Cardiac muscle cell (in vitro differentiated cells and primary cell): ENCODE data around the gene PROCA1. TPM values are rescaled to one million over a fixed set of nuclear protein-coding genes. Genes with fewer than 3 reads are reported as not detected.

Experiments used
- DNase-seq, 2 donors: peaks; one replicate each; pipeline versions ENCODE4 v3.0.0 to v3.0.0-alpha.2; 2010 to 2017; ENCODE audit warnings: low read depth in 1 of 2, low spot score in 1 of 2
- H3K27ac ChIP-seq: fragments of 200-600 bp; sonication (generic); 2 replicates; pipeline ENCODE4 v1.5.1; 2016
- H3K27me3 ChIP-seq: fragments of 200-600 bp; sonication (generic); 2 replicates; pipeline ENCODE4 v1.6.0; 2016; ENCODE audit warnings: control low read depth
- H3K36me3 ChIP-seq: fragments of 200-600 bp; sonication (generic); 2 replicates; pipeline ENCODE4 v1.5.1; 2016; ENCODE audit warnings: control low read depth
- H3K4me1 ChIP-seq: fragments of 200-600 bp; sonication (generic); 2 replicates; pipeline ENCODE4 v1.8.1; 2017; ENCODE audit warnings: low read depth, mild to moderate bottlenecking, mixed run types
- H3K4me3 ChIP-seq: fragments of 200-600 bp; sonication (generic); 2 replicates; pipeline ENCODE4 v1.5.1; 2016; ENCODE audit warnings: mild to moderate bottlenecking
- H3K9me3 ChIP-seq: fragments of 200-600 bp; sonication (generic); 2 replicates; pipeline ENCODE4 v1.5.1; 2017; ENCODE audit warnings: low read depth, mild to moderate bottlenecking, control low read depth
- polyA plus RNA-seq: library from polyadenylated mRNA; unstranded; fragments of >200 nt; fragmentation: Nextera tagmentation; extraction: Ambion mirVana; gene quantifications from 2 replicates; pipeline ENCODE4 v1.2.1, GENCODE V29; 2016
- total RNA-seq: library from RNA; depleted of rRNA; stranded (reverse); fragments of >200 nt; gene quantifications from 2 replicates; pipeline ENCODE4 v1.2.3, GENCODE V29; 2016
- TF ChIP-seq, protein P1 (sequence below): IDR thresholded peaks from 2 replicates; pipeline ENCODE4 v1.5.1; 2012; ENCODE audit warnings: low read depth, mild to moderate bottlenecking, low read length

Gene PROCA1
- total and polyA plus RNA-seq, 2 experiments from 2014 or later, result 7.8 to 44.8 TPM

DNA sequence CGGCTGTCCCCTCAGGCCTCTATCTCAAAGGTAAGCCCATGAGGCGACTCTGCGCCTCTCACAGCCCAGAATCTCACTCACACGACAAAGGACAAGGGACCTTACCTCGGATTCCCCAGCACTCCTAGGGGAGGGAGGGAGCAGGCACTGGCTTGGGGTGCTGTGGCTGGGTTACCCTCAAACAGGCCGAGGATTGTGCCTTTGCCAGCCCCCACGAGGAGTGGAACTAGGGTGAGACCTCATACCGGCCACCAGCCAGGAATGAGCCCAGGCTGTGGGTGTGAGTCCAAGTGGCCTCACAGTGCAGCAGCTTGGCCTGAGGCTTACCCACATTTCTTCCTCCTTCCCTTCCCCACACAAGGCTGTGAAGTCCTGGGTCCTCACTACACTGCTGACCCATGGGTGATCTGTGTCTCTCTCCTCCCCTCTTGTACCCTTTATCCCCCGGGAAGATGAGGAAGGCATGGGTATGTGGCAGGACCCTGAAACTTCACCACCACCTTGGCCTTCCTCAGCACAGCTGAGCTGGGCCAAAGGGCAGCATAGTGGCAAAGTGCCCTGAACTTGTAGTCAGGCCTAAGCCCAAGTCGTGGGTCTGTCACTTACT, 5.9 kb downstream of the PROCA1 start:
- H3K27ac ChIP-seq, result peak overlapping the region; percentile 57
- no peaks in the 10 kb centered on the region for H3K27me3 ChIP-seq
- peaks cover 6% of the 10 kb centered on the region for H3K4me1 ChIP-seq
- TF ChIP-seq, protein P1, sequence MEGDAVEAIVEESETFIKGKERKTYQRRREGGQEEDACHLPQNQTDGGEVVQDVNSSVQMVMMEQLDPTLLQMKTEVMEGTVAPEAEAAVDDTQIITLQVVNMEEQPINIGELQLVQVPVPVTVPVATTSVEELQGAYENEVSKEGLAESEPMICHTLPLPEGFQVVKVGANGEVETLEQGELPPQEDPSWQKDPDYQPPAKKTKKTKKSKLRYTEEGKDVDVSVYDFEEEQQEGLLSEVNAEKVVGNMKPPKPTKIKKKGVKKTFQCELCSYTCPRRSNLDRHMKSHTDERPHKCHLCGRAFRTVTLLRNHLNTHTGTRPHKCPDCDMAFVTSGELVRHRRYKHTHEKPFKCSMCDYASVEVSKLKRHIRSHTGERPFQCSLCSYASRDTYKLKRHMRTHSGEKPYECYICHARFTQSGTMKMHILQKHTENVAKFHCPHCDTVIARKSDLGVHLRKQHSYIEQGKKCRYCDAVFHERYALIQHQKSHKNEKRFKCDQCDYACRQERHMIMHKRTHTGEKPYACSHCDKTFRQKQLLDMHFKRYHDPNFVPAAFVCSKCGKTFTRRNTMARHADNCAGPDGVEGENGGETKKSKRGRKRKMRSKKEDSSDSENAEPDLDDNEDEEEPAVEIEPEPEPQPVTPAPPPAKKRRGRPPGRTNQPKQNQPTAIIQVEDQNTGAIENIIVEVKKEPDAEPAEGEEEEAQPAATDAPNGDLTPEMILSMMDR, result no peak
- no peak for DNase-seq
- H3K9me3 ChIP-seq, result no peaks in the 10 kb centered on the region
- H3K36me3 ChIP-seq, result peaks cover 17% of the 10 kb centered on the region
- no peak overlapping the region for H3K4me3 ChIP-seq

DNA sequence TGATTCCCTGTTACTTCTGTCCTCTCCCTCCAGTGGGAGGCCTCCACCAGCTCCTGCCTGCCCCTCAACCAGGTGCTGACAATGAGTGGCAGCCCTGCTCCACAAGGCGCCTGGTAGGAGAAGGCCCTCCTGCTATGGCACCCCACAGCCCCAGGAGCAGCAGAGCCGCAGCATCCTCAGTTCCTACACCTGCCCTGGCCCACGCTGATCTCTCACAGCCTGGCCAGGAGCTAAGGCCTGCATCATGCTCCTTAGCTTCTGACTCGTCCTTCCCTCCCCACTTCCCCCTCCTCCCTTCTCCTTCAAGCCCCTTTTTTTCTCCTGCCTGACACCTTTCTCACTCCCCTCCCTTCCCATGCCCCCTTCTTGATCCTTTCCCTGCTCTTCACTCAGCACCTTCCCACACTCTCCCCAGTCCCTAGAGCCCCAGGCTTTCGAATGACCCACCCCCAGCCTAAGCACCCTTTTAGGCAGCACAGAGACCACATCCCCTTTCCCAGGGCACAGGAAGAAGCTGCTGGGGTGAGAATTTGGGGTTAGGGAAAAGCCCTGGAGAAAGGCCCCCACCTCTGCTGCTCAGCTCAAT, 6.5 kb downstream of the PROCA1 start:
- Histone ChIP-seq H3K36me3 (peaks cover 22% of the 10 kb centered on the region), H3K27ac (peak overlapping the region; percentile 57), H3K4me1 (peaks cover 5% of the 10 kb centered on the region), H3K4me3 (no peak overlapping the region), H3K9me3 (no peaks in the 10 kb centered on the region), H3K27me3 (no peaks in the 10 kb centered on the region)
- DNase-seq, result no peak
- TF ChIP-seq, protein P1, result no peak

- Histone ChIP-seq H3K36me3 (peaks cover 29% of the 10 kb centered on the region), H3K4me1 (no peaks in the 10 kb centered on the region), H3K4me3 (no peak overlapping the region), H3K9me3 (no peaks in the 10 kb centered on the region), H3K27me3 (no peaks in the 10 kb centered on the region), H3K27ac (peak overlapping the region; percentile 57)
- TF ChIP-seq, protein P1, result no peak
- DNase-seq, result no peak
Observed at GRCh38 chr17:28704219-28704858, 7.3 kb downstream of the PROCA1 start.

DNA sequence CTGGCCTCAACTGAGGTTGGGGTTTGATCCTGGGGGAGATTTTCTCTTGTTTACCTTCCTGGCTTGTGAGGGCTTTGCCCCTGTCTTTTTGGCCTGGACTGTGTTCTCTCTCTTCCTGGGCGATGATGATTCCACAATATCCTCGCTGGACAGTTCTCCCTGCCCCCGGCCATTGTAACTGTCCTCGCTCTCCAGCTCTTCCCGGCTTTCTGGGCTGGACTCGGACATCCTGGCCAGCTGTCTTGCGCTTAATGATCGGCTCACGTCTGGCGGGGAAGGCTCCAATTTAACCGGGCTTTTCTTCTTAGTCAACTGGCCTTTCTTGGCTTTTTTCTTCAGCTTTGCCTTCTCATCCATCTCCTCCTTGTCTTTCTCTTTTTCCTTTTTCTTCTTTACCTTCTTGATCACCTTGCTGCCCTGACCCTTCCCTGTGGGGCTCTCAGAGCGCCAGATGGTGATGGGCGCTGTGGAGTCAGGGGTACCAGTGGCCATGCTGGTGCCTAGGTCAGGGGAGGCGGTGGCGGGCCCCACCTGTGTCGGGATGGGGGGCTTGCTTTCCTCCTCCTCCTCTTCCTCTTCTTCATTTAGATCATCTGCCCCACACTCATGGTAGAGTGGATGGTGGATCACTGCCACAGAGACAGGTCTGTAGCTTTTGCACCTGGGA, 8.0 kb downstream of the PROCA1 start:
- TF ChIP-seq, protein P1, result no peak
- Histone ChIP-seq H3K4me3 (no peak overlapping the region), H3K27ac (no peak overlapping the region), H3K9me3 (no peaks in the 10 kb centered on the region), H3K36me3 (peaks cover 36% of the 10 kb centered on the region), H3K4me1 (no peaks in the 10 kb centered on the region), H3K27me3 (no peaks in the 10 kb centered on the region)
- DNase-seq, result no peak

GRCh38 chr17:28702752-28703150, 8.9 kb downstream of the PROCA1 start:
- peaks cover 44% of the 10 kb centered on the region for H3K36me3 ChIP-seq
- no peaks in the 10 kb centered on the region for H3K9me3 ChIP-seq
- H3K27ac ChIP-seq, result no peak overlapping the region
- TF ChIP-seq, protein P1, result no peak
- H3K4me3 ChIP-seq, result no peak overlapping the region
- H3K4me1 ChIP-seq, result no peaks in the 10 kb centered on the region
- no peak for DNase-seq
- H3K27me3 ChIP-seq, result no peaks in the 10 kb centered on the region
